AG20443 (cell line): ENCODE data around the gene KCNG3.

Source experiments
- DNase-seq: peaks from one replicate; pipeline ENCODE4 v3.0.0; 2012; ENCODE audit warnings: low spot score, mixed read lengths

The KCNG3 gene

DNA sequence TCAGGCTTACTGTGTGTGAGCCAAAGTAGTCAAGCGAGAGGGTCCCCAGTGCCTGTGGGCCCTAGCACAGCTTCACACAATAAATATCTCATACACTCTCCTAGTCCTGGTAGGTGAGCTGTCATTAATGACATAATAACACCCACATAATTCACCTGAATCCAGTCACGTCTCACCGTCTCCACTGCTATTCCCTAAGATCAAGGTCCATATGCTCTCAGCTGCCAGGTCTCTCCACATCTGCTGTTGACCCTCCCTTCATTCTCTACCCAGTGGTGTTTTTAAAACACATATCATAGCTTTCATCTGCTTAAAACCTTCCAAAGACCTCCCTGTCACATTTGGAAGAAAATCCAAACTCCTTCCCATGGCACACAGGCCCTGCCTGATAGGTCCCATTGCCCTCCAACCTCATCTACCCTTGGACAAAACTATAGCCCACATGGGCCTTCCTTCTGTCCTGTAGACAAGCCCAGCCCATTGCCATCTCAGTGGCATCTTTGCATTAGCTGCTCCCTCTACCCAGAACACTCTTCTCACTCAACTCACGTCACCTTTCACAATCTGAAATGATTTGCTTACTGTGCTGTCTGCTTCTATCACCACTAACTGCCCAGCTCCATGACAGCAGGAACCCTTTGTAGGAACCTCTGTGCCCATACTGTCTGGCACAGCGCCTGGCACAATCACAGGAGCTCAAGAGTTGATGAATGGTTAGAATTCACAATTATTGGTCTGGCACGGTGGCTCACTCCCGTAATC lies 7.5 kb downstream of the KCNG3 start:
- no peak for DNase-seq

DNA sequence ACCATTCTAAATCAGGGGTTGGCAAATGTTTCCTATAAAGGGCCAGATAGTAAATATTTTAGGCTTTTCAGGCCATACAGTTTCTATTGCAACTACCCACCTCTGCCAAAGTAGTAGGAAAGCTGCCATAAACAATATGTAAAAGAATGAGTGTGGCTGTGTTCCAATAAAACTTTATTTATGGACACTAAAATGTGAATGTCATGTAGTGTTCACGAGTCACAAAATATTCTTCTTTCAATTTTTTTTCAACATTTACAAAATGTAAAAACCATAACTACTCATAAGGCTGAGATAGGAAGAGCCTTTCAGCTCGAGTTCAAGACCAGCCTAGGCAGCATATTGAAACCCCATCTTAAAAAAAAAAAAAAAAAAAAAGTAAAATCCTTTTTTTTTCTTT lies 13.4 kb downstream of the KCNG3 start:
- DNase-seq = no peak

DNA sequence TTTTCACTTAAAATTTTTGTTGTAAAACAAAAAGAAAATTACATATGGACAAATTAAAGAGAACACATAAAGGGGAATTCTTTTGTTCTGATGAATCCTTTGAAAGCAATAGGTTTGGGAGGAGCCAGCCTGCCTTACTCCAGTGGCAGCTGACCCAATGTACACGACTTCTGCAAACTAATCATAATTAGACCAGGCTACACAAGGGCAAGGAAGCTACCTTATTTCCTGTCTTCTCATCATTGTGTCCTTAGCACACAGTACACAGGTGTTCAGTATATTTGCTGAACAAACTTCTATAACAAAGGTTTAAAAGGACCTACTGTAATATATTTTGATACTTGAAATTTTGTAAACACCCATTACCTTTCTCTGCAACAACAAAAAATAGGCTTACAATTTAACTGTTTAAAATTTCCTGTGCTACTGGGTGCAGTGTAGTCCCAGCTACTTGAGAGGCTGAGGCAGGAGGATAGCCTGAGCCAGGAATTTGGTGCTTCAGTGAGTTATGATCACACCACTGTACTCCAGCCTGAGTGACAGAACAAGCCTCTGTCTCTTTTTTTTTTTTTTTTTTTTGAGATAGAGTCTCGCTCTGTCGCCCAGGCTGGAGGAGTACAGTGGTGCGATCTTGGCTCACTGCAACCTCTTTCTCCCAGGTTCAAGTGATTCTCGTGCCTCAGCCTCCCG lies 18.9 kb downstream of the KCNG3 start:
- no peak for DNase-seq

DNA sequence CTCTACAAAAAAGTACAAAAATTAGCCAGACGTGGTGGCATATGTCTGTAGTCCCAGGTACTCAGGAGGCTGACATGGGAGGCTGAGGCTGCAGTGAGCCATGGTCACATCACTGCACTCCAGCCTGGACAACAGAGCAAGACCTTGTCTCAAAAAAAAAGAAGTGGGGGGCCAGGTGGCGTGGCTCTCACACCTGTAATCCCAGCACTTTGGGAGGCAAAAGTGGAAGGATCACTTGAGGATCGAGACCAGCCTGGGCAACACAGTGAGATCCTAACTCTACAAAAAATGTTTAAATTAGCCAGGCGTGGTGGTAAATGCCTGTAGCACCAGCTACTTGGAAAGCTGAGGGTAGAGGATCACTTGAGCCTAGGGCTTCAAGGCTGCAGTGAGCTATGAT lies 23.1 kb downstream of the KCNG3 start:
- no peak for DNase-seq

- DNase-seq = no peak
Observed at GRCh38 chr2:42464631-42465030, 29.2 kb downstream of the KCNG3 start.

DNA sequence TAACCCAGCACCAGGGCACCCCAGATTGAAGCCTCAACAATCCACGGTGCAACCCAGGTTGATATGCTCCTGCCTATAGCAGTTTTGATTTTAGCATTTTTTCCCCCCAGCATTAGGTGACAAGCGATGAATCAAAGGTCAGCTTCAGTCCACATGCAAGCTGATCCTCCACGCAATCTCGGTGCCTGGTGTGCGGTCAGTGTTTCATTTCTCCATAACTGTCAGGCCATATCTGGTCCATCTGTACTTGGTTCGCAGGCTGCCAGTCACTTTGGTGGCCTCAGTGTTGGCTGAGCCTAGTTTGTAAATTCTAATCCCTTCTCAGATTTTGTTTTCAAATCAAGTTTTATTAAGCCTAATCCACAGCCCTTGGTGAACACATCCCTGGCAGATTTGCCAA lies 30.2 kb downstream of the KCNG3 start:
- no peak for DNase-seq

- DNase-seq = no peak
Observed at GRCh38 chr2:42459296-42459695, 34.5 kb downstream of the KCNG3 start.

DNA sequence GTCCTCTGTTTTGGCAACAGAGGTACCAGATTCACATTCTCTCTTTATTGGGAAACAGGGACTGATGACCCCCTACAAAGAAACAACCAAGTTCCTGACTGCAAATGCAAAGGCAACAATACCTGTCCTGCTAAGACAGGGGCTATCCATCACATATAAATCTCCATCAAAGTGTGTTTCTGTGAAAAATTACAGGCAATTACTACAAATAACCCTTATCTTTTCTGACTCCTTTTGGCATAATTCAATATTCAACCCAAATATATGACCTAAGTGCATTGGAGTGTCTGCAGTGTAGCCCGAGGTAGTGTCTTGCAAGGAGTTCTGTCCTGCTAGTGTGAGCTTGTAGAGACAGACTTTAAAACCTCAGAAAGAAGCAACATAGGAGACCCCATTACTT lies 35.4 kb downstream of the KCNG3 start:
- DNase-seq = no peak

GRCh38 chr2:42457011-42457410 lies 36.8 kb downstream of the KCNG3 start:
- DNase-seq = no peak

DNA sequence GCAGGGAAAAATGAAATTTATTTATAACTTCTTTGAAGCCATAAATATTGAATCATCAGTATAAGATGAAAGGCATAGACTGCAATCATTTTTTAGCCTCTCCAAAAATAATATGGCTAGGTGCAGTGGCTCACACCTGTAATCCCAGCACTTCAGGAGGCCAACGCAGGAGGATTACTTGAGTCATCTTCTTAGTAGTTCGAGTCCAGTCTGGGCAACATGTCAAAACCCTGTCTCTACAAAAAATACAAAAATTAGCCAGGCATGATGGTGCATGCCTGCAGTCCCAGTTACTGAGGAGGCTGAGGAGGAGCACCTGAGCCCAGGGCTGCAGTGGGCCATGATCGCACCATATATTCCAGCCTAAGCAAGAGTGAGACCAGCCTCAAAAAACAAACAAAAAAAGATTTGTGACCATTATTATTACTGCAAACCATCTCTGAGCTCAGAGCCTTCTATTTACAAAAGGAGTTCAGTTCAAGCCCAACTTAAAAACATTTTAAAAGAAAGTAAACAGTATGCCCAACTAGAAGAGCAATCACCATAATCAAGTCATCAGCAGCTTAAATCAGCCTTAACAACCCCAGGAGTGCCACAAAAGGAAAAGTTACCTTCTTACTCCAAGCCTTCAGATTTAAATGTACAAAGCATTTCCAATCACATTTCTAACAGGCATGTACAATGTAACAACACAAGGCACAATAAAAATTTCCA lies 37.5 kb downstream of the KCNG3 start:
- no peak for DNase-seq

DNA sequence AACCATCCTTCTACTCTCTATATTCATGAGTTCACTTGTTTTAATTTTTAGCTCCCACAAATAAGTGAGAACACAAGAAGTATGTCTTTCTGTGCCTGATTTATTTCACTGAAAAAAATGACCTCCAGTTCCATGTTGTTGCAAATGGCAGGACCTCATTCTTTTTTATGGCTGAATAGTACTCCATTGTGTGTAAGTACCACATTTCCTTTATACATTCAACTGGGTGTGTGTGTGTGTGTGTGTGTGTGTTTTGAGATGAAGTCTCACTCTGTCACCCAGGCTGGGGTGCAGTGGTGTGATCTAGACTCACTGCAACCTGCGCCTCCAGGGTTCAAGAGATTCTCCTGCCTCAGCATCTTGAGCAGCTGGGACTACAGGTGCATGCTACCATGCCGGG lies 41.2 kb downstream of the KCNG3 start:
- DNase-seq = no peak

GRCh38 chr2:42450136-42450535 lies 43.6 kb downstream of the KCNG3 start:
- DNase-seq = peak; percentile 17

DNA sequence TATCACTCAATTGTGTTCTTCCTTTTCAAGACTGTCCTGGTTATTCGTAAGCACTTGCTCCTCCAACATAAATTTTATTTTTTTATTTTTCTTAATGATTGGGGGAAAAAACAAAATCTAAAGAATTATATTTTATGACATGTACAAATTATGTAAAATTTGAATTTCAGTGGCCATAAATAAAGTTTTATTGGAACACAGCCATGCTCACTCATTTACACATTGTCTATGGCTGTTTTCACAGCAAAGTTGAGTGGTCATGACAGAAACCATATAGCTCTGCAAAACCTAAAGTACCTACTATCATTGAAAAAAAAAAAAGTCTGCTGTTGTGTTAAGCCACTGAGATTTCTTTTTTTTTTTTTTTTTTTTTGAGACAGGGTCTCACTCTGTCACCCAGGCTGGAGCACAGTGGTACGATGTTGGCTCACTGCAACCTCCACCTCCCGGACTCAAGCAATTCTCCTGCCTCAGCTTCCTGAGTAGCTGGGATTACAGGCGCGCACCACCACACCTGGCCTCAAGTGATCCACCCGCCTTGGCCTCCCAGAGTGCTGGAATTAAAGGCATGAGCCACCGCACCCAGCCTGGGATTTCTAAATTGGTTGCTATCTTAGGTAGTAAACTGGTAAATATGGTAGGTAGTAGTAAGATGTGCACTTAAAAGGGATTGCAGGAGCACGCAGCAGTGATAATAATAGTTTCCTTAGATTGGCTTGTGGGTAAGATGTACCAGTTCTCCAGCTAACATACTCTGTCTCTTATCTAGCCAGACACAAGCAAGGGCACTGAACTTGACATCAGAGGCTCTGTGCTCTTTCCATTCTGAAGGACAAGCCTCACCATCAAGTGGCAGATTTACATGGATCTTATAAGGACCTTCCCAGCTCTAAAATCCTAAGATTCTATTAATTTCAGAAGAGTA lies 44.4 kb downstream of the KCNG3 start:
- DNase-seq = no peak

- no peak for DNase-seq
Observed at GRCh38 chr2:42448163-42448562, 45.6 kb downstream of the KCNG3 start.

DNA sequence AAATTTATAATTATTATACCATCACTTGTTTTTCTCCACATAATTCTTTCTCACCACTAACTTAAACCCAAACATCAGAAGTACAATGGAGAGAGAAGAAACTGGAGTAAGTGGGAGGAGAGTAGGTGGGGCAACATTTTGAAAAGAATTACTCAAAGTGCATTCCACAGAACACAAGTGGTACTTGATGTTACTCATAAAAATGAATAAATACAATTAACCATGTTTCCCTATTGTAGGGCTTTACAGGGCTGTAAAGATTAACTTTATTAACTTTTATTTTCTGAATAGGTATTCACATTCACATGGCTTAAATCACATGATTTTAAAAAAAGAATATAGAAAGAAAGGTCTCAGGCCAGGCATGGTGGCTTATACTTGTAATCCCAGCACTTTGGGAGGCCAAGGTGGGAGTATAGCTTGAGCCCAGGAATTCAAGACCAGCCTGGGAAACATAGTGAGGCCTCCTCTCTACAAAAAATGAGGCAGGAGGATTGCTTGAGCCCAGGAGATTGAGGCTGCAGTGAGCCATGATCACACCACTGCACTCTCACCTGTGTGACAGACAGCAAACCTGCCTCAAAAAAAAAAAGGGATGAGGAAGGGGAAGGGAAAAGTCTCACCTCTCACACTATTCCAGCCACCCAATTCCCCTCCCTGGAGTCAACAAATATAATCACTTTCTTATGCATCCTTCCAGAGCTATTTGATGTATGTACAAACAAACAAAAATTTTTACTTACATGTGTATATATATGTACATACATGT lies 47.1 kb downstream of the KCNG3 start:
- DNase-seq = no peak

DNA sequence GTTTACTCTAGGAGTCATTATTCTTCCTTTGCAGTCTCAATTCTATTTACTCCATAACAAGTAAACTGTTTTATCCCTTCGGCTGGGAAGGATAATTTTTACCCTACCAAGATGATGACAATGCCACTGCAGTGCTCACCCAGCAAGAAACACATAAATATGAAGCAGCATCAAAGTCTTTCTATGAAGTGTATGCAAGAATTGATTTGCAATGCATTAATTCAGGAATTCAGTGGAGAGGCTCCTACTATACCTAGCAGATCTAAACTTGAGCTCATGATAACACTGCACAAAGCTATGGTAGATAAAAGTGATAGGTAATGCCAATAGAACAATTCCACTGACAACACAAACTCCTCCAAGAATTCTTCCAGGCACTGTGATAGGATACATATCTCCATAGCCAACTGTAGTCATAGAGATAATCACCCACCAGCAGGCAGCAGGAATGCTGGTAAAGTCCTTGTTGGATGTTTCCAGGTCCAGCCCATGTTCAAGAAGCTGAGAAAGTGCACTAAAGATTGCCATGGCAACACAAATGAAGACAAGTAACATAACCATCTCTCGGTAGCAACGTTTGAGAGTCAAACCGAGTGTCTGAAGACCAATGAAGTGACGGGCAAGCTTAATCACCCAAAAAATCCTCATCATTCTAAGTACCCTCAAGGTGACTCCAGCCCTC lies 49.9 kb downstream of the KCNG3 start:
- no peak for DNase-seq

- no peak for DNase-seq
Observed at GRCh38 chr2:42442774-42443173, 51.0 kb downstream of the KCNG3 start.

- no peak for DNase-seq
Observed at GRCh38 chr2:42438685-42439084, 55.1 kb downstream of the KCNG3 start.

DNA sequence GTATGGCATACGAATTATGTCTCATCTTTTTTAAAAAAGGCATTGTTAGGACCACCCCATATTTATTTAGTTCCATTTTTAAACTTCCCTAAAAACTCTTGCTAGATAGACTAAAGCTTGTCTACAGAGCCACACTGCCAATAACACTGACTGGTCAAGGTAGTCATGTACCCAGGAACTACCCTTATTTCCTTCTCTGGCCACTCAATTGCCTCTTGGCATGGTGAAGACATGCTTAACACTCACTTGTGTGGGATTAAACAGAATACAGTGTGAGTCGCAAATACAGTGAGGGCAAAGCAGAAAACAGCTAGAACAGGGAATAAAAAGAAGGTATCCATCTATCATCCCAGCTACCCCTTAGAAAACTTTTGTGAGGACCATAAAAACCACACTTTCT lies 57.4 kb downstream of the KCNG3 start:
- DNase-seq = no peak

DNA sequence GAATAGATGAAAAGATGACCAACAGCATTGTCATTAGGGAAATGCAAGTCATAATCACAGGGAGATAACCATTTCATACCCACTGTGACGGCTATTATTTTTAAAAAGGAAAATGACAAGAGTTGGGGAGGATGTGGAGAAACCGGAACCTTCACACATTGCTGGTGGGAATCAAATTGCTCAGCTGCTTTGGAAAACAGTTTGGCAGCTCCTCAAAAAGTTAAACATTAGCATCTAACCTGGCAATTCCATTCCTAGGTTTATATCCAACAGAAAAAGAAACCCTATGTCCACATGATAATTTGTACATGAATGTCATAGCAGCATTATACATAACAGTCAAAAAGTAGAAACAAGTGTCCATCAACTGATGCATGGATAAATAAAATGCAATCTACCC lies 58.2 kb downstream of the KCNG3 start:
- no peak for DNase-seq

DNA sequence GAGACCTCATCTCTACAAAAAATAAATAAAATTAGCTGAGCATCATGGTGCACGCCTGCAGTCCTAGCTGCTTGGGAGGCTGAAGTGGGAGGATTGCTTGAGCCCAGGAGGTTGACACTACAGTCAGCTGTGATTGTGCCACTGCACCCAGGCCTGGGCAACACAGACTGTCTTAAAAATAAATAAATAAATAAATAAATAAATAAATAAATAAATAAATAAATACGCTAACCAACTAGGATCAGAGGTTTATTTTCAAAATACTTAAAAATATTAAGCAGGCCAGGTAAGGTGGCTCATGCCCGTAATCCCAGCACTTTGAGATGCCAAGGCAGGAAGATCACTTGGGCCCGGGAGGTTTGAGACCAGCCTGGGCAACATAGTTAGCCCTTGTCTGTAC lies 63.6 kb downstream of the KCNG3 start:
- DNase-seq = no peak
